CD4-positive, alpha-beta T cell (primary cell): ENCODE data around the gene PIRT. TPM values are rescaled to one million over a fixed set of nuclear protein-coding genes. Genes with fewer than 3 reads are reported as not detected.

Source experiments
- ATAC-seq: fragments of 200-7000 bp; cut with Tn5 transposase; one replicate; pipeline ENCODE4 v1.10.0; 2022; ENCODE audit warnings: mild to moderate bottlenecking; ENCODE audit not compliant: poor library complexity
- CTCF ChIA-PET: fragments of 350-600 bp; sonication (Branson Sonifier 250); formaldehyde crosslinking; loops from one replicate; lab custom pipeline; 2021; ENCODE audit warnings: antibody characterized with exemption, inconsistent platforms; lab: Charles Lee
- POLR2A ChIA-PET: fragments of 350-600 bp; sonication (Branson Sonifier 250); formaldehyde crosslinking; loops from one replicate; lab custom pipeline; 2021; ENCODE audit warnings: antibody characterized with exemption, inconsistent platforms; lab: Charles Lee
- DNase-seq, 14 experiments: peaks; one replicate each; pipeline ENCODE4 v3.0.0-alpha.2; 2013 to 2020; ENCODE audit warnings: mixed read lengths in 2 of 14
- H3K27ac ChIP-seq, 2 donors: one replicate each; pipeline versions ENCODE4 v1.5.1 to v1.7.0; 2013; ENCODE audit warnings: low read length in 2 of 2, low read depth in 1 of 2, mild to moderate bottlenecking in 1 of 2
- H3K27me3 ChIP-seq, 2 experiments: 1 replicate in 1 of 2; 2 replicates in 1 of 2; pipeline versions ENCODE4 v1.6.1 to v1.7.0; 2013; ENCODE audit warnings: low read length in 2 of 2, control low read depth in 1 of 2, mild to moderate bottlenecking in 1 of 2, moderate library complexity in 1 of 2; ENCODE audit not compliant: insufficient read depth in 2 of 2, control insufficient read depth in 1 of 2
- H3K36me3 ChIP-seq: one replicate; pipeline ENCODE4 v1.6.1; 2013; ENCODE audit warnings: low read length, control low read depth; ENCODE audit not compliant: insufficient read depth
- H3K4me1 ChIP-seq: one replicate; pipeline ENCODE4 v1.6.1; 2013; ENCODE audit warnings: low read length, control low read depth; ENCODE audit not compliant: insufficient read depth
- H3K4me3 ChIP-seq: one replicate; pipeline ENCODE4 v1.5.1; 2013; ENCODE audit warnings: mild to moderate bottlenecking, low read length, moderate library complexity
- H3K9me3 ChIP-seq, 2 experiments: 1 replicate in 1 of 2; 2 replicates in 1 of 2; pipeline versions ENCODE4 v1.6.1 to v1.7.0; 2013; ENCODE audit warnings: low read length in 2 of 2, mild to moderate bottlenecking in 2 of 2, control low read depth in 1 of 2, moderate library complexity in 1 of 2; ENCODE audit not compliant: control insufficient read depth in 1 of 2, insufficient read depth in 1 of 2
- H3K27ac Mint-ChIP-seq: one replicate; pipeline ENCODE4 v1.8.0; 2020; ENCODE audit warnings: mixed read lengths
- H3K27me3 Mint-ChIP-seq: one replicate; pipeline ENCODE4 v1.8.0; 2021; ENCODE audit warnings: mixed read lengths
- H3K36me3 Mint-ChIP-seq: one replicate; pipeline ENCODE4 v1.8.0; 2021; ENCODE audit warnings: low read depth, mixed read lengths
- H3K4me1 Mint-ChIP-seq: one replicate; pipeline ENCODE4 v1.8.0; 2021; ENCODE audit warnings: low read depth, mixed read lengths
- H3K4me3 Mint-ChIP-seq: one replicate; pipeline ENCODE4 v1.8.0; 2020; ENCODE audit warnings: mild to moderate bottlenecking, mixed read lengths
- H3K9me3 Mint-ChIP-seq: one replicate; pipeline ENCODE4 v1.8.0; 2020; ENCODE audit warnings: mixed read lengths
- intact Hi-C, 2 experiments: fragments of 100-400 bp; cut with DNase I in 1 of 2; cut with micrococcal nuclease in 1 of 2; formaldehyde crosslinking; loops; one replicate each; pipeline versions ENCODE4 v1.15.1 to v1.9.0; 2023 to 2025; cut with DNase I, micrococcal nuclease
- total RNA-seq, 174 experiments: library from RNA in 2 of 174; stranded (reverse) in 2 of 174; gene quantifications; one replicate each; pipeline ENCODE4 v1.2.3 and lab custom pipeline; 2021 to 2026
- TF ChIP-seq, protein P1 (sequence below): fragments of 200-600 bp; IDR thresholded peaks from one replicate; pipeline ENCODE4 v1.8.0; 2022; ENCODE audit warnings: antibody characterized with exemption, mild to moderate bottlenecking

Gene PIRT
- total RNA-seq, 2 experiments from 2014 or later: not detected

DNA sequence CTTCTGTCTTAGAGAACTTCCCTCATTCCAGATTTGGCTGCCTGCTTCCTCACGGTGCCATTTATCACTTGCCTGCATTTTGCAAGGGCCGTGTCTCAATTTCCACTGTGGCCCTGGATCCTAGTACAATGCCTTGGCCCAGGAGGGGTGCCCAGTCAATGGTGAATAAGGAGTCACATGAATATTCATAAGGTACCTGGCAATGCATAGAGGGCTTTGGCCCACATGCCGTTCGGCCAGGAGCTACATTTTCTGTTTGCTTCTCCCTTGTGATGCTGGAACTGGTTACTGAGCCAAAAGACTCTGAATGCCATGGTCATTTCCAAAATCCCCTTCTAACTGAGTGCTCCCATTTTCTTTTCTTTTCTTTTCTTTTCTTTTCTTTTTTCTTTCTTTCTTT is 4.8 kb upstream of the PIRT start:
- DNase-seq: no peak
- H3K27me3 ChIP-seq: peaks cover 0 to 4% of the 10 kb centered on the region in 2 experiments
- peaks cover 0 to 3% of the 10 kb centered on the region in 2 experiments for H3K9me3 ChIP-seq
- intact Hi-C loops: no loop called here
- Mint-ChIP-seq H3K4me3 (no peak overlapping the region), H3K36me3 (no peaks in the 10 kb centered on the region), H3K27me3 (no peaks in the 10 kb centered on the region), H3K9me3 (no peaks in the 10 kb centered on the region), H3K4me1 (peaks cover 10% of the 10 kb centered on the region), H3K27ac (no peak overlapping the region)
- H3K4me3 ChIP-seq: no peak overlapping the region
- H3K27ac ChIP-seq: no peak overlapping the region
- TF ChIP-seq, protein P1, sequence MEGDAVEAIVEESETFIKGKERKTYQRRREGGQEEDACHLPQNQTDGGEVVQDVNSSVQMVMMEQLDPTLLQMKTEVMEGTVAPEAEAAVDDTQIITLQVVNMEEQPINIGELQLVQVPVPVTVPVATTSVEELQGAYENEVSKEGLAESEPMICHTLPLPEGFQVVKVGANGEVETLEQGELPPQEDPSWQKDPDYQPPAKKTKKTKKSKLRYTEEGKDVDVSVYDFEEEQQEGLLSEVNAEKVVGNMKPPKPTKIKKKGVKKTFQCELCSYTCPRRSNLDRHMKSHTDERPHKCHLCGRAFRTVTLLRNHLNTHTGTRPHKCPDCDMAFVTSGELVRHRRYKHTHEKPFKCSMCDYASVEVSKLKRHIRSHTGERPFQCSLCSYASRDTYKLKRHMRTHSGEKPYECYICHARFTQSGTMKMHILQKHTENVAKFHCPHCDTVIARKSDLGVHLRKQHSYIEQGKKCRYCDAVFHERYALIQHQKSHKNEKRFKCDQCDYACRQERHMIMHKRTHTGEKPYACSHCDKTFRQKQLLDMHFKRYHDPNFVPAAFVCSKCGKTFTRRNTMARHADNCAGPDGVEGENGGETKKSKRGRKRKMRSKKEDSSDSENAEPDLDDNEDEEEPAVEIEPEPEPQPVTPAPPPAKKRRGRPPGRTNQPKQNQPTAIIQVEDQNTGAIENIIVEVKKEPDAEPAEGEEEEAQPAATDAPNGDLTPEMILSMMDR: no peak
- POLR2A ChIA-PET: no interaction called here
- H3K36me3 ChIP-seq: no peaks in the 10 kb centered on the region
- no peak for ATAC-seq
- CTCF ChIA-PET: interaction anchor here (0.7 kb wide), 1 partner anchor 137 kb away, joined by 3 read pairs; no protein-coding TSS in a partner anchor
- H3K4me1 ChIP-seq: peaks cover 7% of the 10 kb centered on the region

DNA sequence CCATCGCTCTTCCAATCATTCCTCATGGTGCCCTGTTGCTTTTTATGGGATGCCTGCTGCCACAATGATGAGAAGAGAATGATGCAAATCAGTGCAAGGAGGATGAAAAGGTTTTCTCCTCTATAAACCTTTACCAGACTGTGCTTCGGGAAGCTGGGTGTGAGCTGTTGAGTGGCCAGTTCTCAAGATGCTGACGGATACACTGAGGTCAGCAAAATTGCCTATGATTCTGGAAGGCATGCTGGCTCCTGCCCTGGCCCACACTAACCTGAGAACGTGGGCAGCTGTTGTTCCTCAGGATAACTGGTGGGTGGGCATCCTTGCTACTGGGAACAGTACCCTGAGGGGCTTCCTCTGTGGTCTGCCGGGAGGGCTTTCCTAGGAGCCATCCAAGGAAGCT is 795 bp upstream of the PIRT start:
- ChIA-PET POLR2A (no interaction called here), CTCF (no interaction called here)
- Histone ChIP-seq H3K27me3 (no peaks in the 10 kb centered on the region), H3K9me3 (no peaks in the 10 kb centered on the region), H3K27ac (no peak overlapping the region), H3K36me3 (no peaks in the 10 kb centered on the region), H3K4me3 (no peak overlapping the region), H3K4me1 (no peaks in the 10 kb centered on the region)
- Mint-ChIP-seq H3K27me3 (no peaks in the 10 kb centered on the region), H3K27ac (no peak overlapping the region), H3K36me3 (no peaks in the 10 kb centered on the region), H3K4me1 (no peaks in the 10 kb centered on the region), H3K9me3 (no peaks in the 10 kb centered on the region), H3K4me3 (no peak overlapping the region)
- no peak for DNase-seq
- TF ChIP-seq, protein P1: no peak
- intact Hi-C loops: no loop called here
- no peak for ATAC-seq

DNA sequence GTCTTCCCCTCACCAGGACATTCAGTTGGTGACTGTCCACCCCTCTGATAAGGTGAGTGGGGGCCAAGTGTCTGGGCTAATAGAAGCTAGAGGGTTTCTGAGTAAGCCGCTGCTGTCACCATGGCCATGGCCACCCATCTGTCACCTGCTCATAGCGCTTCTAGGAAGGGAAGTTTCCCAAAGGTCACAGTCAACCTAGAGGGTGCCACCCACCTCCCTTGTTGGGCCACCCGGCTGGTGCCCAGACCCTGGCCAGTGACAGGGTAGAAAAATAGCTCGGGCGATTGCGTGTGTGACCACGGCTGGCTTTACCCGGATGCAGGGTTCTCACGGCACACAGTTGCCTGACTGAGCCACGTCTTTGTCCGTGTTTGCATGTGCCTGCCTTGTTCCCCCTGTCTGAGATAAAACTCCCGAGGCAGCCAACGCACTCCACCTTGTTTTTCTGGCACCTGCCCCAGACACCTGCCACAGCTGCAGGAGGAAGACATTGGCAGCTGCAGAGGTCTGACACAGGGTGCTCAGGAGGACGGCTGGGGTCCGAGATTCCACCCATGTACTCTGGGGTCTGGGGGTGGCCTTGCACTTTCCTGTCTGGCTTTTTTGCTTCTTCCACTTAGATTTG is 809 bp downstream of the PIRT start:
- no peaks in the 10 kb centered on the region for H3K36me3 ChIP-seq
- H3K27me3 ChIP-seq: no peaks in the 10 kb centered on the region
- no peaks in the 10 kb centered on the region for H3K27me3 Mint-ChIP-seq
- TF ChIP-seq, protein P1: no peak
- H3K9me3 ChIP-seq: no peaks in the 10 kb centered on the region
- no peak overlapping the region for H3K4me3 Mint-ChIP-seq
- H3K4me1 Mint-ChIP-seq: no peaks in the 10 kb centered on the region
- POLR2A ChIA-PET: no interaction called here
- no peak overlapping the region for H3K4me3 ChIP-seq
- CTCF ChIA-PET: no interaction called here
- H3K4me1 ChIP-seq: no peaks in the 10 kb centered on the region
- DNase-seq (no peak), ATAC-seq (no peak)
- intact Hi-C loops: no loop called here
- no peak overlapping the region for H3K27ac Mint-ChIP-seq
- no peak overlapping the region for H3K27ac ChIP-seq
- H3K9me3 Mint-ChIP-seq: no peaks in the 10 kb centered on the region
- no peaks in the 10 kb centered on the region for H3K36me3 Mint-ChIP-seq
